ENCODE measurements around the gene GRB2.

- TF ChIP-seq, protein P1, sequence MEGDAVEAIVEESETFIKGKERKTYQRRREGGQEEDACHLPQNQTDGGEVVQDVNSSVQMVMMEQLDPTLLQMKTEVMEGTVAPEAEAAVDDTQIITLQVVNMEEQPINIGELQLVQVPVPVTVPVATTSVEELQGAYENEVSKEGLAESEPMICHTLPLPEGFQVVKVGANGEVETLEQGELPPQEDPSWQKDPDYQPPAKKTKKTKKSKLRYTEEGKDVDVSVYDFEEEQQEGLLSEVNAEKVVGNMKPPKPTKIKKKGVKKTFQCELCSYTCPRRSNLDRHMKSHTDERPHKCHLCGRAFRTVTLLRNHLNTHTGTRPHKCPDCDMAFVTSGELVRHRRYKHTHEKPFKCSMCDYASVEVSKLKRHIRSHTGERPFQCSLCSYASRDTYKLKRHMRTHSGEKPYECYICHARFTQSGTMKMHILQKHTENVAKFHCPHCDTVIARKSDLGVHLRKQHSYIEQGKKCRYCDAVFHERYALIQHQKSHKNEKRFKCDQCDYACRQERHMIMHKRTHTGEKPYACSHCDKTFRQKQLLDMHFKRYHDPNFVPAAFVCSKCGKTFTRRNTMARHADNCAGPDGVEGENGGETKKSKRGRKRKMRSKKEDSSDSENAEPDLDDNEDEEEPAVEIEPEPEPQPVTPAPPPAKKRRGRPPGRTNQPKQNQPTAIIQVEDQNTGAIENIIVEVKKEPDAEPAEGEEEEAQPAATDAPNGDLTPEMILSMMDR (IDR thresholded peaks at IDR 0.05) = no peak
- no peak for TF ChIP-seq EZH2 (IDR thresholded peaks at IDR 0.05; ENCODE audit: borderline replicate concordance, insufficient read depth, low read depth, low read length, poor library complexity, severe bottlenecking)
Observed at GRCh38 chr17:75318211-75318610, 87.3 kb downstream of the GRB2 start.

All from B cell (primary cell).